GM21360 (cell line): ENCODE measurements around the gene DNASE1L1.
"Not testable (repeated sequence)": the region's sequence is repeated elsewhere in the genome, so short reads cannot be mapped to it uniquely, and the experiment has no call there.

Experiments
- ATAC-seq: cut with Tn5 transposase; IDR thresholded peaks from one replicate; pipeline ENCODE4 v1.9.1; 2021; ENCODE audit warnings: mild to moderate bottlenecking, moderate library complexity; ENCODE audit not compliant: unreplicated experiment

The DNASE1L1 gene

DNA sequence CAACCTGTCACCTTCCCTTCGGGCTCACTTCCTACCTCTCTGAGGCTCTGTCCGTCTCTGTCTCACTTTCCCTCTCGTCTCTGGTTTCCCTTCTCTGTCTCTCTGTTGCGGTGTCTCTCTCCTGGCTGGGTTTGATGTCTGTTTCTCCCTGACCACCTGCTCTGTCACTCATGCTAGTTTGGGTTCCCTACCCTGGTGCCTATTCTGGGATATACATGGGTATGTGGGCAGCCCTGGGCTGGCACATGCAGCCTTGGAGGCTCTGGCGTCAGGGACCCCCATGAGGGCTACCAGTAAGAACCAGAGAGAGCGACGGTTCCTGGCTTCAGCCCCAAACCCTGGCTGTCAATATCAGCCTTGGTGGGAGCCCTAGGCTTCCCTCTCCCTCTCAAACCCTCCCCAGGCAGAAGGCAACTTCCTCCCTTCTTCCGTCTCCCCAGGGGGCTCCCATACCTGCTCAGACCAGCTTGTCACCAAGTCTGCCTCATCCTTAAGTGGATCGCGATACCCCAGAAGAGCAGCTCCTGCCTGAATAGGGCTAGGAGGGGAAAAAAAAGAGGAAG lies 314 bp downstream of the DNASE1L1 start:
- no peak for ATAC-seq

DNA sequence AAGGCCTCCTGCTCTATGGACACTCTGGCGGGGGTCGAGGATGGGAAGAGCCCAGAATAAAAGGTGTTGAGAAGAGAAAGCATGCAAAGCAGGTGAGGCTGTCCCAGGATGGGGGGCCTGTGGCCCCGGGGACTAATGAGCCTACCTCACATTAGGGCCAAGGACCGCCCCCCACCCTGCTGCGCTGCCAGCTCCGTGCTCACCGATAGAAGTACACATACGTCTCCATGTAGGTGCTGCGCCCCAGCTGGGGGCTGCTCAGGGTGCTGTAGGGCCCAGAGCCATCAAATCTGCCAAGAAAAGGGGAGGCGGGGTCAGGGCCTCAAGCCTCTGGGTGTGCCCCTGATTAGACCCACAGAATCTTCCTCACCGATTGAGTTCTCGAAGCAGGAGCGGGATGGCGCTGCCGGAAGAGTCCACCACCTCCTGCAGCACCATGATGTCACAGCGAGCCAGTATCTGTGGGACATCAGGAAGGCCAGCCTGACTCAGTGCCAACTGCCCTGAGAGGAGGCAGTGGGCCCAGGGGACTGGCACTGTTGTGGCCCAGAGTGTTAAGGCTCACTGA lies 4.3 kb downstream of the DNASE1L1 start:
- no peak for ATAC-seq

DNA sequence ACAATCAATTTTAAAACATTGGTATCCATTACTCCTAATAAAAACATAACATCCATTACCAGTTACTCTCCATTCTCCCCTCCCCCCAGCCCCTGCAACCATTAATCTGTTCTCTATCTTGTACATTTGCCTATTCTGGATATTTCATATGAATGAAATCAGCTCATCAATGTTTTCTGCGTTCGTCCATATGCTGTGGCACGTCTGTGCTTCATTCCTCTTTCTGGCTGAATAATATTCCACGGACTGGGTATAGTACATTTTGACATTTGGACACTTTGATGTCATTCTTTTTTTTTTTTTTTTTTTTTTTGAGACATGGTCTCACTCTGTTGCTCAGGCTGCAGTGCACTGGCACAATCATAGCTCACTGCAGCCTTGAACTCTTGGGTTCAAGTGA lies 5.2 kb downstream of the DNASE1L1 start:
- no peak for ATAC-seq

DNA sequence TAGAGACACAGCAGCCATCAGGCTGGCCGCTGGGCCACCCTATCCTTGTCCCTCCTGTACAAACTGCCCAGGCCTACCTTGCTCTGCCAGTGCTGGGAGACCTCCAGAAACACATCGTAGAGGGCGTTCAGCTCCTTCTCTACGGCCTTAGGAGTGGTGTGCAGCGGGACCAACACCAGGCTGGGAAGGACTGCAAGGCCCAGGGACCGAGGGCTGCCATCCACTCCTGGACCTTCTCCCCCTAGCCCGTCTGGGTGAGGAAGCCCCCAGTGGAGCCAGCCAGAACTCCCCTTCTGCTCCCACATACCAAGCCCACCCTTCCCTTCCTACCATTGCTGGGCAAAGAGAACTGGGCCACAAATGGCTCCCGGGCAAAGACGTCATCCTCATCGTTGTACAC lies 5.9 kb downstream of the DNASE1L1 start:
- no peak for ATAC-seq

DNA sequence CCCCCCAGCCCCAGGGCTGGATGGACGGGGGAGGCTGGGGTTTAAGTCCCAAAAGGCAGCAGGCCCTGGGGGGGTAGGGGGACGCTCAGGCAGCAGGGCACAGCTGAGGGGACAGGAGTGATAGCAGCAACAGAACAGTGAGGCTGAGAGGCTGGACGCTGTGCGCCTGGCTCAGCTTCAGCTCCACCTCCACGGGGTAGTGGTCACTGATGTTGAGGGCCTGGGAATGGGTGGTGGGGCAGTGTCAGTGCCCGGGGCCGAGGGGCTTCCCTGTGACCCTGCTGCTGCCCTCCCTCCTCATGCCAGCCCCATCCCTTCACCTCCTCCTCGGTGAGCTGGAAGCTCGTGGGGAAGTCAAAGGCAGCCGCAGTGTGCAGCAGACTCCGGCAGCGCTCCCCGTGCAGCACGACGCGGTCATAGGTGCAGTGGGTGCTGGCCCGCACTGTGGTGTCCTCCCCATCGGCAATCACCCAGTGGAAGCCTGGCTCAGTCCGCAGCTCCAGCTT lies 6.4 kb downstream of the DNASE1L1 start:
- no peak for ATAC-seq

DNA sequence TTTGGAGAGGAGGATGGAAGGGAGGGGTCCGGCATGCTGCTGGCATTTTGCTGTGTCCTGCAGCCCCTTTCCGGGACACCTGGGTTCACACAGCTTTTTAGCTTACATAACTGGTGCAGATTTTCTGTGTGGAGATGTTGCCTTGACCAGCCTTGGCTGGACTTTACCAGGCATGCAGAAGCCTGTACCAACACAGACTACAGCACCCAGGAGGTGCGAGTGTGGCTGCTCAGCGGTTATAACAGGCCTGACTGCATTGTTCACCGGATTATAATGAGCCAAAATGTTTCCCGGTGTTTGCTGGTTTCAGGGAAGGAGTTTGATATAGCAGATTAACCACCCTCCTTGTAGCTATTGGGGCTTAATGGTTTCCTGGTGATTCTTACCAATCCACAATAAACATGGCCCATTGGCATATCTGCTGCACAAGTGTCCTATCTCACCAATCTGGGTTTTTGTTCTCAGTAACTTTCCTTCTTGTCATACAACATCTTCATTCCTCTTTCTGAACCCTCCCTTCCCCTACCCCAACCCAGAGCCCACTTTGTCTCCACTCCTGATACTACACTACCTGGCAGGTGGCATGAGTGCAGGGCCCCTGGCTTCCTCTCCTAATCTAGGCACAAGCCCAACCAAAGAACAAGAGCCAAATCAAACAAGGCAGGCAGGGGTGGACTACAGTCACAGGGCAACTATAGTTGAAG lies 7.0 kb downstream of the DNASE1L1 start:
- no peak for ATAC-seq

DNA sequence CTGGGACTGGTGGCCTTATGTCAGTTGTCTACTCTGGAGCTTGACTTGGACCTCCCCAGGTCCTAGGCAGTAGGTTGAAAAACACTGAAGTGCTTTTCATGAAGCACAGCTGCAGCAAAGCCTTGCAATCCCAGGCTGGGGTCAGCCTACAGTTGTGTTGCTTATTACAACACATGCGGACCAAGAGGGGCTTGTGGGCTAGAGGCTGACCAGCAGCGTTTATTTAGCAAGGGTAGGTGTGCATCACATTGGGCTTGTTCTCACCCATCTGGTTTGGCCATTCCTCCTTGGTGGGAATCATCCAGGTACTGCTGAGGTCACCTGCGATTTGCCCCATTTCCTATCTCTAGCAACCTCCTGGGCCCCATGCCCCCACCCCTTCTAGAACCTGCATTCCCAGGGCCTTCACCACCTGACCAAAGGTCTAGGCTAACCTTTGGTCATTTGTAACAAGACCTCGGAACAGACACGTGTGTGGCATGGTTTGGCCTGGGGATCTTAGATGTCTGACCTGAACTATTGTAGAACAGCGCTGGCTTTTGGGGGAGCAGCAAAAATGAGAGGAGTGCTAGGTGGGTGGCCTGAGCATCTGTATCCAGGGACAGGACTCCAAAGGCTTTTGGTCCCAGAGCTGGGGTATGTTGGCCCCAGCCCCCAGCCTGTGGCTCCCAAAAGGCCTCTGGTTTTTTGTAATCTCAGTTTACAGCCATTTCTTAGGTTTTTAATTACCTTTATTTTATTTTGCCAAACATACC lies 7.8 kb downstream of the DNASE1L1 start:
- no peak for ATAC-seq

DNA sequence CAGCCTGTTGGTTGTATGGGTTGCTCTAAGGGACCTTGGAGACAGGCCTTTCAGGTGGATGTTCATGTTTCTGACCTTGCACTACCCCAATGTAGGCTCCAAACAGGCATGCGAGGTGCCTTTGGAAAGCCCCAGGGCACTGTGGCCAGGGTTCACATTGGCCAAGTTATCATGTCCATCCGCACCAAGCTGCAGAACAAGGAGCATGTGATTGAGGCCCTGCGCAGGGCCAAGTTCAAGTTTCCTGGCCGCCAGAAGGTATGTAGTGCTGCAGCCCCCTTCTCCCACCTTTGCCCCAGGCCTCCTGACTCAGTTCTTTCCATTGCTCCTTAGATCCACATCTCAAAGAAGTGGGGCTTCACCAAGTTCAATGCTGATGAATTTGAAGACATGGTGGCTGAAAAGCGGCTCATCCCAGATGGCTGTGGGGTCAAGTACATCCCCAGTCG lies 8.7 kb downstream of the DNASE1L1 start:
- not testable (repeated sequence) for ATAC-seq

DNA sequence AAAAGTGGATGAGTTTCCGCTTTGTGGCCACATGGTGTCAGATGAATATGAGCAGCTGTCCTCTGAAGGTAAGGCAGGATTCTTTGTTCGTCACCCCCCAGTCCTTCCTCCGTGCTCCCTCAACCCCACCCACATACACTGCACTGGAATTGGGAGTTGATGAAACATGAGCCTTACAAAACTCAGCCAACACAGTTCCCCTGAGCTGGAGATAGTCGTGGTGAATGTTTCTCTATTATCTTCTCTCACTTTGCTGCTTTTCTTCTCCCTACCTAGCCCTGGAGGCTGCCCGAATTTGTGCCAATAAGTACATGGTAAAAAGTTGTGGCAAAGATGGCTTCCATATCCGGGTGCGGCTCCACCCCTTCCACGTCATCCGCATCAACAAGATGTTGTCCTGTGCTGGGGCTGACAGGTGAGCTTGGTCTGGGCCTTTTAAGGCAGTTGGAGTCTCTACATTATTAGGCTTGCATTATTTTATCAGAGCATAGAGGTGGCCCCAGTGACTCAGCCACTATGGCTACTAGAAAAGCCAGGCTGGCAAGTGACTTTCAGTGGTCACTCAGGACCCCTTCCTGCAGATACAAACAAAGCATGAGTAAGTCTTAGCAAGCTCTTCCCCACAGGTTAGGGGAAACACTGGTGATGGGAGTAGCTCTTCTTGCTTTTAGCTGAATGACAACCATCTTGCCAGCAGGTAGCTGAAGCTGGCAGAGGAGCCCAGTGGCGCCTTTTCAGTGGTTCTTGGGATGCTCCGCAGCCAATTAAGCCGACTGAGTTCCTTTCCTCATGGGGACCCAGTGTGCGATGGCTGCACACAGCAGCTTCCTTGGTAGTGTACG lies 9.3 kb downstream of the DNASE1L1 start:
- no peak for ATAC-seq

DNA sequence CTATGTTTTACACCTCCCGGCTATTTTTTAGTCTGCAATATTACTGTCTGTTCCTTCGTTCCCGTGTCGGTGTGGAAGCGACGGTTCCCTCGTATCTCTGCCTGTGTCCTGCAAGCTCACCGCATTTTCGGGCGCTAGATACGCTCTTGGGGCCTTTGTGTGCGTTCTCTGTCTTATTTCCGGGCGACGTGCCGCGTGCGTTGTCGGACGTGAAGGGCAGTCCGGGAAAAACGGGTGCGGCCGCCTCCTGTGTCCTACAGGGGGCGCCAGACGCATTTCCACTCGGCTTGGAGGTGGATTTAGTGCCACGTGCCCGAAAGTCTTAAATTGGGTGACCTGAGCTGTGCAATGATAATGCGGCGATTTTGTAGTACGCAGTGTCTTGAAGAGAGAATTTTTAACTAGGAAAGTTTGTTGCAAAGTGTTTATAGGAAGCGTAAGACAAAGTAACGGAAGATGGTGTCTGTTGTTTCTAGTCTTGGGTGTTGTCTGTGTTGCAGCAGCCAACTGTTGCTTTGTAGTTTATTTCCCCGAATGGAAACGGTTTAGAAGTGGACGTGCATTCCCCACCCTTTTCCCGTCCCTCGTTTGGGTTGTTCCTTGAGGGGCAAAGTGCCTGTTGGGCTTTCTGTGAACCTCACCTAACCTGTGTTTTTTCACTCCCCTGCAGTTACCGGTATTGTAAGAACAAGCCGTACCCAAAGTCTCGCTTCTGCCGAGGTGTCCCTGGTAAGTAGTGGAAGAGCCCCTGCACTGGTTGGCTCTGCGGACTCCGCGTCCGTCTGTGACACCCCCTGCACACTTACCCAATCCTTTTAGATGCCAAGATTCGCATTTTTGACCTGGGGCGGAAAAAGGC lies 10.2 kb downstream of the DNASE1L1 start:
- ATAC-seq, result peak; percentile 28

DNA sequence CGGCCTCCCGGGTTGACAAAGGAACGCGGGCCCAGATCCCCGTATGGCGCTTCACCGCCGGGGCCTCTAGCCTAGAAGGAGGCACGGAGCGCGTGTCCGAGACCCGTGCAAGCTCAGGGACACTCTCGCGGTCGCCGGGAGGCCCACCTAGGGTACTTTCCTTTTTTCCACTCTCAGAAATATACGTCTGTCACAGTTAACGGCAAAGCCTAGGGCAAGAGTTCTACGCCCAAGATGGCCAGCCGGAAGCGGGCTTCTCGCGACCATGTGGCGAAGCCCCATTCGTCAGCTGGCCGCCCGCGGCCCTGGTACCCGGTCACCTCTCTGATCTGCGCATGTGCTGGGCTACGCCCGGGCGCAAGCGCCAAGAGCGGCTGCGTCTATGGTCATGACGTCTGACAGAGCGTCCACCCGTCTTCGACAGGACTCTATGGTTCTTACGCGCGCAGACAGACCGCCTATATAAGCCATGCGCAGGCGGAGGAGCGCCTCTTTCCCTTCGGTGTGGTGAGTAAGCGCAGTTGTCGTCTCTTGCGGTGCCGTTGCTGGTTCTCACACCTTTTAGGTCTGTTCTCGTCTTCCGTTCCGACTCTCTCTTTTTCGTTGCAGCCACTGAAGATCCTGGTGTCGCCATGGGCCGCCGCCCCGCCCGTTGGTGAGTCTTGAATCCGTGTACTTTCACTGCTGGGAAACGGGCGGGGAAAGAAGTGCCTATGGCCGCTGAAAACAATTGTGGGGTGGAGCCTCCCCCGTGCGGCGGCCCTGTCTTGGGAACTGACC lies 11.0 kb downstream of the DNASE1L1 start, which contains the start of gene RPL10:
RPL10 (plus strand) TSS at position 490 of the 780 bp plus-strand sequence; CDS start at position 633, 143 bp downstream.
- ATAC-seq, result peak; percentile 74

DNA sequence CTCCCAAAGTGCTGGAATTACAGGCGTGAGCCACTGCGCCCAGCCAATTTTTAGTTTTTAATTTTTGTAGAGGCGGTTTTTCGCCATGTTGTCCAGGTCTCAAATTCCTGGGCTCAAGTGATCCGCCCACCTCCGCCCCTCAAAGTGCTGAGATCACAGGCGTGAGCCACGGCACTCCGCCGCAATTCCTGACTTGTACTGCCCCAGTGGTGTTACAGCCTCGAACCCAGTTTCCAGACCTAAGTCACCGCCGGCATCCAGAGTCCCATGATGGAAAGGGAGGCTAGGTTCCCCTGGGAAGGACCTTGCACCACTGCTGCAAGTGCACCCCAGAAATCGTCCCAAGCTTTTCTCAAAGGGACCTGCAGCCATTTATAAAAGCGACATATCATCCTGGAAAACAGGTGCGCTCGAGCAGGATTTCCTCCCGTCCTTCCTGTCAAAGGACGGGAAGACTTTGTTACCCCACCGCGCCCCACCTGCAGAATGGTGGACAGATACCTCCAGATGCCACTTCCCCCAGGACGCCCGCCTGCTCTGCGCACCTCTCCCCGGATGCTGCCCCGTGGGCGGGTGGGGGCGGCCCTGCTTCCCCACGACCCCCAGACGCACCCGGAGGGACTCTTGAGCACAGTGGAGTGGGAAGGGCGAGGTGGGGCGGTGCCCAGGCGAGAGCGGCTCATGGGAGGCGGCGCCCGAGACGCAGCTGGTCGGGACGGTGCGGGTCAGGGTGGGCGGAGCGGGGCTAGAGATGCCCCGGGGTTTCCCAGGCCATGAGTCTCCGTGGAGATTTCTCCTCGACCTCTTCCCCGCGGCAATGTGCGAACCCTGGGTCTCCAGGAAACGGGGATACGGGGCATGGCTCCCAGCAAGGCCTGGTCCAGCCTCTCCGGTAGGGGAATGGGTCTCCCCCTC lies 11.8 kb downstream of the DNASE1L1 start:
- ATAC-seq, result peak; percentile 37

DNA sequence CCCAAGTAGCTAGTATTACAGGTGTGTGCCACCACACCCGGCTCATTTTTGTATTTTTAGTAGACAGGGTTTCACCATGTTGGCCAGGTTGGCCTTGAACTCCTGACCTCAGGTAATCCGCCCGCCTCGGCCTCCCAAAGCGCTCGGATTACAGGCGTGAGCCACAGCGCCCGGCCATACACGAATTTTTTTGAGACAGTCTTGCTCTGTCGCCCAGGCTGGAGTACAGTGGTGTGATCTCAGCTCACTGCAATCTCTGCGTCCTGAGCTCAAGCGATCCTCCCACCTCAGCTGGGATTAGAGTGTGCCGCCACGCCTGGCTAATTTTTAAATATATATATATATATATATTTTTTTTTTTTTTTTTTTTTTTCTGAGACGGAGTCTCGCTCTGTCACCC lies 12.7 kb downstream of the DNASE1L1 start:
- not testable (repeated sequence) for ATAC-seq

DNA sequence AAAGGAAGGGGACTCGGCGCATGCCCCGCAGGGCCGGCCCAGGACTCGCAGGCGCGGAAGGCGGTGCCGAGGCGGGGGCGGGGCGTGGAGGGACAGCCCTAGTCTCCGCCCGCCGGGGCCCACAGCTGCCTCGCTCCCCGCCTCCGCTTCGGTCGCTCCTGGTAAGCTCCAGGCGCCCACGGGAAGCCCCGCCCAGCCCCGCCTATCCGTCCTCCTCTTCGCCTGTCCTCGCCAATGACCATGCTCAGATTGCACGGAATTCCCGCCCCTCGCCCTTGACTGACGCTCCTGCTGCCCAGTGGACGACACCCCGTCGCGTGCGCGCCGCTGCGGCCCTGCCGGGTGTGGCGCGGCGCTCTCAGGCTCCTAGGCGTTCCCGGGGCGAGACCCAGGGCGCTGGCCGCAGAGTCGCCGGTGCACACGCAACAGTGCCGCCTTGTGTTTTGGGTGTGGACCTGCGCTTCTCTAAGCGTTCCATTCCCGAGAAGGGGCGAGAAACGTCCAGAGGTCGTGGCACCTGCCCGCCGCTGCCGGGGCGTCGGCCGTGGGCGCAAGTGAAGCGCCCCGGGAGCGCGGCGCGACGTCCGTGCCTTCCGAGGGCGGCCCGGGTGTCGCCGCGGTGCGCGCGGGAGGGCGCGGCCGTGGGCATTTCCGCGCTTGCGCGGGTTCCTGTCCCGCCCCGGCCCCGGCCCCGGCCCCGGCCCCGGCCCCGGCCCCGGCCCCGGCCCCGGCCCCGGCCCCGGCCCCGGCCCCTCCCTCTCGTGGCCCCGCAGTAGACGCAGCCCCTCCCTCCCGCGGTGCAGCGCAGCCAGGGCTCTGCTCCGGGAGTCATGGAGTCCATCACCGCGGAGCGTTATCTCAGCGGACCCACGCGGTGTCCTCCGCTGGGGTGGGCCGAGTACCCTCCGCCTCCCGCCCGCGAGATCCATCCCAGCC lies 19.0 kb downstream of the DNASE1L1 start:
- ATAC-seq, result peak; percentile 65

DNA sequence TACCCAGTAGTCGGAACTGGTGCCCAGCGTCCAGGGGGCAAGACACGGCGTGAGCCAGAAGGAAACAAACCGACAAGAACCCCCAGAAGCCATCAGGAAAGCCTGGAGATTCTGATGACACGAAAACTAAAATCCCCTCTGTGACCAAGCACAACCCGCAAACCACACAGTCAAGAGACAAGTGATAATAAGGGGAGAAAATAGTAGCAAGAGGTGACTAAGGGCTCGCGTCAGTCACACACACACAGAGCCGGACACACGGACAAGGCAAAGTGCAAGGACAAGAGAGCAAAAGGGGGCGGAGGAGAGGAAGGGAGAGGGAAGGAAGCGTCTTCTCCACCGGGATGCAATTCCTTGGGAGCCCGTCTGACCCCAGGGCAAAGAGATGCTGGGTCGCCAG lies 20.4 kb downstream of the DNASE1L1 start:
- not testable (repeated sequence) for ATAC-seq

DNA sequence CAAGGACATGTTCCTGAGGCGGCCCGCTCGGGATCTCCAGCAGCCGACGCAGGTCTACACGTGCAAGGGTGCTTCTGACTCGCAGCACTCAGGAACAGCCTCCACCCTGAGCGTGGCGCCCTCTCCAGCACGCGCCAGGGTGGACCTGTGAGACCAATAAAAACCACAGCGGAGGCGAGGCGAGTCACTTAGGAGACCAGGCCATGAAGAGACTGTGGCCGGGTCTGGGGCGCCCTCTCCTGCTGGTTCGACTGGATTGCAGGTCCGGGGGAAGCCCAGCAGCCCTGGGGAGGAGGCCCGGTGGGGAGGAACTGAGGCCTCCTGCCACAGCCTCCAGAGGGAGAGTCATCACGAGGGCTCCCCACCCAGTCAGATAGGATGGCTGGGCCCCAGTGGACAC lies 21.0 kb downstream of the DNASE1L1 start:
- ATAC-seq, result peak; percentile 27
